ENCODE results near the gene AP2A2.

Gene AP2A2

DNA sequence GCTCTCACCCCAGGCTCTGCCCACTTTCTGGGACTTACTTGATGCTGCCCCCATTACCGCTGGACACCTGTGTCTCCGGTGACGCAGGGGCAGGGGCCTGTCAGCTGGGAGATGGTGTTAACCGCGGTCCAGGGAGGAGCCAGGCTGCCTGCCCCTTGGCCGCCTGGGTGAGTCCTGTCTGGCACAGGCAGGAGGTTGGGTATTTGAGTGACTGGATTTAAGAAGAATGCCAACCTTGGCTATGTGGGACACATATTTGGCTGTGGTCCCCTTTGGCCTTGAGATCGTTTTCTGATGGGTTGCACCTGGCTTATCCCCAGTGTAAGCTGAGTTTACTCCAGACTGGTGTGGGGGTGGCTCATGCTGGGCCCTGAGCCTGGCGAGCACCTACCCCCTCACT lies 108.3 kb downstream of the AP2A2 start:
- Histone ChIP-seq H3K4me1 (ENCODE audit: control insufficient read depth, insufficient read depth, low read length) (no peaks in the 10 kb centered on the region), H3K27me3 (ENCODE audit: control insufficient read depth, insufficient read depth, low read length) (no peaks in the 10 kb centered on the region)

GRCh38 chr11:1034456-1035295 lies 109.0 kb downstream of the AP2A2 start:
- Histone ChIP-seq H3K4me3 (ENCODE audit: low read depth, low read length) (no peak overlapping the region), H3K4me1 (ENCODE audit: control insufficient read depth, insufficient read depth, low read length) (no peaks in the 10 kb centered on the region), H3K9me3 (ENCODE audit: control insufficient read depth, insufficient read depth, low read length) (no peaks in the 10 kb centered on the region), H3K9ac (ENCODE audit: low read depth, low read length) (no peak overlapping the region), H3K27me3 (ENCODE audit: control insufficient read depth, insufficient read depth, low read length) (no peaks in the 10 kb centered on the region), H3K36me3 (ENCODE audit: control insufficient read depth, insufficient read depth, low read length) (no peaks in the 10 kb centered on the region)

More for the DNA sequence above, 108.3 kb downstream of the AP2A2 start:
- H3K9ac ChIP-seq (ENCODE audit: low read depth, low read length): no peak overlapping the region
- H3K4me3 ChIP-seq (ENCODE audit: low read depth, low read length): no peak overlapping the region
- H3K9me3 ChIP-seq (ENCODE audit: control insufficient read depth, insufficient read depth, low read length): no peaks in the 10 kb centered on the region
- no peaks in the 10 kb centered on the region for H3K36me3 ChIP-seq (ENCODE audit: control insufficient read depth, insufficient read depth, low read length)

- Histone ChIP-seq H3K4me1 (ENCODE audit: control insufficient read depth, insufficient read depth, low read length) (no peaks in the 10 kb centered on the region), H3K9ac (ENCODE audit: low read depth, low read length) (no peak overlapping the region), H3K36me3 (ENCODE audit: control insufficient read depth, insufficient read depth, low read length) (no peaks in the 10 kb centered on the region), H3K9me3 (ENCODE audit: control insufficient read depth, insufficient read depth, low read length) (no peaks in the 10 kb centered on the region), H3K4me3 (ENCODE audit: low read depth, low read length) (no peak overlapping the region), H3K27me3 (ENCODE audit: control insufficient read depth, insufficient read depth, low read length) (no peaks in the 10 kb centered on the region)
Observed at GRCh38 chr11:1035577-1036283, 110.1 kb downstream of the AP2A2 start.

DNA sequence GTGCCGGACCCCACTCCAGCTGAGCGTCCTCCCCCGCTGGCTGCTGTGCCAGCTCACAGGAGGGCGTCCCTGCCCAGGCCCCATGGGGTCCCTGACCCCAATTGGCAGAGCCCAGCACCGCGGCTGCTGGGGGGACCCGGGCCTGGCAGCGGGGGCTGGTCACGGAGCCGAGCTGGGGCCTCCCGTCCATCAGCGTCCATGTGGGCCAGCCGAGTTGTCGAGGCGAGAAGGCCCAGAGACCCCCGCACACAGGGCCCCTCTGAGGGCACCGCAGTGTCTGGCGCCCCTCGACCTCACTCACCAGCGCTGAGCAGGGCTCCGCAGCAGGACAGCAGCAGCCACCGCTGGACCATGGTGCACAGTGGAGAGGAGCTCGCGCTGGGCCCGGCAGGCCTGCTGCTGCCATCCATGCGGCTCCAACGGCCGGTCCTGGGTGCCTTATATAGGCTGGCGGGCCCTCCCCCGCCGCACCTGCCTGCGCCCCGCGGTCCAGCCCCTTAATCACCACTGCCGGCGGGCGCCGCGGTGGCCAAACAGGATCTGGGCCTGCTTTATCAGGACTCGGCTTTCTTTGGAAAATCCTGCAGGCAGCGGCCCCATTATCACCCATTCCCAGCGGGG lies 110.7 kb downstream of the AP2A2 start, which contains the start of gene MUC6:
Gene MUC6 (minus strand): TSS at position 416 of the 621 bp plus-strand sequence. CDS start 63 bp downstream, at position 353.
- H3K9me3 ChIP-seq (ENCODE audit: control insufficient read depth, insufficient read depth, low read length): no peaks in the 10 kb centered on the region
- H3K4me1 ChIP-seq (ENCODE audit: control insufficient read depth, insufficient read depth, low read length): no peaks in the 10 kb centered on the region
- no peaks in the 10 kb centered on the region for H3K36me3 ChIP-seq (ENCODE audit: control insufficient read depth, insufficient read depth, low read length)
- no peak within 1 kb of the TSS for H3K9ac ChIP-seq (ENCODE audit: low read depth, low read length)
- no peaks in the 10 kb centered on the region for H3K27me3 ChIP-seq (ENCODE audit: control insufficient read depth, insufficient read depth, low read length)
- H3K4me3 ChIP-seq (ENCODE audit: low read depth, low read length): no peak within 1 kb of the TSS

DNA sequence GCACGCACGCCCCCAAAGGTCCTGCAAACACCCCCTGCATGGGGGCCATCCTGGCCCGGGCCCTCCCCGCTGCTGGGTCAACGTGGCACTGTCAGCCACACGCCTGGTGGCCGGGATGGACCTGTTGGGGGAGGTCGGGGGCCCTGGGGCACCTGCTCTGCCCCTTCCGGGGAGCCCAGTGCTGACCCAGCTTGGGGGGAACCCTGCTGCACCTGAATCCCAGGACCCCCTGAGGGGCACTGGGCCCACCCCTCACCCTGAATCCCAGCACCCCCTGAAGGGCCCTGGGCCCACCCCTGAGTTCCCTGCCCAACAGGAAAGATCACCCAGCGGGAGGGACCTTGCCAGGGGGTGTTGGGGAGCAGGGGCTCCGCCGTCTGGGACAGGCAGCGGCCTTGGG lies 111.3 kb downstream of the AP2A2 start:
- H3K4me3 ChIP-seq (ENCODE audit: low read depth, low read length): no peak overlapping the region
- H3K36me3 ChIP-seq (ENCODE audit: control insufficient read depth, insufficient read depth, low read length): no peaks in the 10 kb centered on the region
- H3K9ac ChIP-seq (ENCODE audit: low read depth, low read length): no peak overlapping the region
- no peaks in the 10 kb centered on the region for H3K4me1 ChIP-seq (ENCODE audit: control insufficient read depth, insufficient read depth, low read length)
- no peaks in the 10 kb centered on the region for H3K27me3 ChIP-seq (ENCODE audit: control insufficient read depth, insufficient read depth, low read length)
- H3K9me3 ChIP-seq (ENCODE audit: control insufficient read depth, insufficient read depth, low read length): no peaks in the 10 kb centered on the region

- H3K9me3 ChIP-seq (ENCODE audit: control insufficient read depth, insufficient read depth, low read length): no peaks in the 10 kb centered on the region
- no peaks in the 10 kb centered on the region for H3K27me3 ChIP-seq (ENCODE audit: control insufficient read depth, insufficient read depth, low read length)
- no peaks in the 10 kb centered on the region for H3K4me1 ChIP-seq (ENCODE audit: control insufficient read depth, insufficient read depth, low read length)
- H3K36me3 ChIP-seq (ENCODE audit: control insufficient read depth, insufficient read depth, low read length): no peaks in the 10 kb centered on the region
- no peak overlapping the region for H3K4me3 ChIP-seq (ENCODE audit: low read depth, low read length)
- H3K9ac ChIP-seq (ENCODE audit: low read depth, low read length): no peak overlapping the region
Observed at GRCh38 chr11:1037506-1038055, 111.9 kb downstream of the AP2A2 start.

GRCh38 chr11:1038361-1038760 lies 112.7 kb downstream of the AP2A2 start:
- Histone ChIP-seq H3K9ac (ENCODE audit: low read depth, low read length) (no peak overlapping the region), H3K9me3 (ENCODE audit: control insufficient read depth, insufficient read depth, low read length) (no peaks in the 10 kb centered on the region), H3K4me1 (ENCODE audit: control insufficient read depth, insufficient read depth, low read length) (no peaks in the 10 kb centered on the region), H3K36me3 (ENCODE audit: control insufficient read depth, insufficient read depth, low read length) (no peaks in the 10 kb centered on the region), H3K4me3 (ENCODE audit: low read depth, low read length) (no peak overlapping the region), H3K27me3 (ENCODE audit: control insufficient read depth, insufficient read depth, low read length) (no peaks in the 10 kb centered on the region)

- no peaks in the 10 kb centered on the region for H3K9me3 ChIP-seq (ENCODE audit: control insufficient read depth, insufficient read depth, low read length)
- no peak overlapping the region for H3K4me3 ChIP-seq (ENCODE audit: low read depth, low read length)
- no peaks in the 10 kb centered on the region for H3K4me1 ChIP-seq (ENCODE audit: control insufficient read depth, insufficient read depth, low read length)
- no peaks in the 10 kb centered on the region for H3K27me3 ChIP-seq (ENCODE audit: control insufficient read depth, insufficient read depth, low read length)
- no peak overlapping the region for H3K9ac ChIP-seq (ENCODE audit: low read depth, low read length)
- H3K36me3 ChIP-seq (ENCODE audit: control insufficient read depth, insufficient read depth, low read length): no peaks in the 10 kb centered on the region
Observed at GRCh38 chr11:1038921-1039320, 113.3 kb downstream of the AP2A2 start.

DNA sequence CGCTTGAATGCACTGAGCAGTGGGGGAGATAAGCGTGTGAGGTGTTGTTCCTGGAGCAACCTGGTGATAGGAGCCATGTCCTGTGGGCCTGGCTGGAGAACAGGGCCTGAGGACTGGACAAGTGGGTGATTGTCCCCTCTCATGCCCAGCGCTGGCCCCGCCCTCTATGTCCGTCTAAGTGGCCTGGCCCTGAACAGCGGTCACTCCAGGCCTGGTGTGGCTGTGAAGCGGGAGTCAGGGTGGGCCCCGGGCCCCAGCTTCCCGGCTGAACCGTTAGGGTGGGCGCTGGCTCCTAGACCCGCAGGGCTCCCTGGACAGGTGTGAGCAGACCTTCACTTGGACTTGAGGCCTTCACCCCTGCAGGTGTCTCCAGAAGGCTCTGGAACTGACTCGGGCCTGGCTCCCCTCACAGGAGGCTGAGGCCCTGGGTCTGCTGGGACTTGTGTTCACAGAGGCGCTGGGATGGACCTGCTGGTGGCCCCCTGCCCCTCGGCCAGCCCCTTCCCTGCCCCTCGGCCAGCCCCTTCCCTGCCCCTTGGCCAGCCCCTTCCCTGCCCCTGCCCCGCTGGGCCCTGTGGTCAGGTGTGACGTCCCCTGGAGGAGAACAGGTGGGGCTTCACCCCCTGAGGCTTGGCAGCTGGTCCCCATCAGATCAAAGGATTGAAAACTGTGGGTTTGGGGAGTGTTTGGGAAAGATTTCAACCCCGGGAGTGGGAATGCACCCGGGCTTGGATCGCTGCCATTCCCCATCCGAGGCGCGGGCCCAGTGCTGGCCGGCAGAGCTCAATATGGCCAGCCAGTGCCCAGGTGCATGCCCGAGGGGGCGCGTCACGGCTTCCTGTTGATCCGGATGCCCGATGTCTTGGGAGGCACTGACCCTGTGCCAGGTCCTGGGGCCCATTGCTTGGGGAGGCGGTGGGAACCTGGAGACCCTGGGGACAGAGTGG lies 114.1 kb downstream of the AP2A2 start:
- Histone ChIP-seq H3K9me3 (ENCODE audit: control insufficient read depth, insufficient read depth, low read length) (no peaks in the 10 kb centered on the region), H3K27me3 (ENCODE audit: control insufficient read depth, insufficient read depth, low read length) (no peaks in the 10 kb centered on the region), H3K4me3 (ENCODE audit: low read depth, low read length) (no peak overlapping the region), H3K9ac (ENCODE audit: low read depth, low read length) (no peak overlapping the region), H3K36me3 (ENCODE audit: control insufficient read depth, insufficient read depth, low read length) (no peaks in the 10 kb centered on the region), H3K4me1 (ENCODE audit: control insufficient read depth, insufficient read depth, low read length) (no peaks in the 10 kb centered on the region)

GRCh38 chr11:1040428-1041148 lies 114.9 kb downstream of the AP2A2 start:
- no peaks in the 10 kb centered on the region for H3K9me3 ChIP-seq (ENCODE audit: control insufficient read depth, insufficient read depth, low read length)
- no peaks in the 10 kb centered on the region for H3K4me1 ChIP-seq (ENCODE audit: control insufficient read depth, insufficient read depth, low read length)
- H3K9ac ChIP-seq (ENCODE audit: low read depth, low read length): no peak overlapping the region
- H3K36me3 ChIP-seq (ENCODE audit: control insufficient read depth, insufficient read depth, low read length): no peaks in the 10 kb centered on the region
- H3K27me3 ChIP-seq (ENCODE audit: control insufficient read depth, insufficient read depth, low read length): no peaks in the 10 kb centered on the region
- no peak overlapping the region for H3K4me3 ChIP-seq (ENCODE audit: low read depth, low read length)

Measured in iPS-15b (cell line).